ENCODE measurements around the gene CAPS.

- TF ChIP-seq CTCF (IDR thresholded peaks at IDR 0.05) (no peak), POLR2AphosphoS5 (IDR thresholded peaks at IDR 0.05) (no peak), POLR2A (IDR thresholded peaks at IDR 0.05) (no peak)
Measured at GRCh38 chr19:5891572-5891937, 22.5 kb upstream of the CAPS start.
